Right cardiac atrium (tissue), 5 donors: Measurements from ENCODE around the gene THAP7. TPM values are rescaled to one million over a fixed set of nuclear protein-coding genes. Genes with fewer than 3 reads are reported as not detected.

Experiments used
- ATAC-seq, 2 donors: fragments of 200-7000 bp; cut with Tn5 transposase; one replicate each; pipeline versions ENCODE4 v1.8.0 to v1.9.1; 2020; ENCODE audit warnings: moderate library complexity in 2 of 2, mild to moderate bottlenecking in 1 of 2
- DNase-seq, 3 donors: peaks; one replicate each; pipeline ENCODE4 v3.0.0-alpha.2; 2020
- H3K27ac ChIP-seq: one replicate; pipeline ENCODE4 v1.5.1; 2013; ENCODE audit warnings: mild to moderate bottlenecking, low read length, control low read depth, moderate library complexity
- H3K27me3 ChIP-seq: one replicate; pipeline ENCODE4 v1.6.1; 2013; ENCODE audit not compliant: control insufficient read depth, insufficient read depth
- H3K4me1 ChIP-seq: one replicate; pipeline ENCODE4 v1.6.1; 2013; ENCODE audit warnings: low read length; ENCODE audit not compliant: control insufficient read depth, insufficient read depth
- H3K4me3 ChIP-seq: one replicate; pipeline ENCODE4 v1.5.1; 2013; ENCODE audit warnings: low read length, control low read depth
- H3K9me3 ChIP-seq: one replicate; pipeline ENCODE4 v1.6.1; 2013; ENCODE audit warnings: low read length; ENCODE audit not compliant: control insufficient read depth
- WGBS: extraction: QIAGEN DNeasy Blood & Tissue Kit; methylation state at CpG from one replicate; pipeline ENCODE4 v1.1.7; 2013; 5-methylcytosine and 5-hydroxymethylcytosine counted together
- intact Hi-C, 4 donors: fragments of 100-400 bp; cut with DNase I; formaldehyde crosslinking; loops; one replicate each; pipeline versions ENCODE4 v1.11.0 to v1.14.0; 2022 to 2023
- polyA plus RNA-seq: library from polyadenylated mRNA; stranded (reverse); fragments of 200-250 nt; gene quantifications from one replicate; pipeline ENCODE4 v1.2.3, GENCODE V29; 2013
- total RNA-seq, 4 donors: library from RNA; stranded (reverse); fragmentation: NEBNext Ultra II Directional; extraction: Animal tissue kit (Norgen Biotek cat#: 25700); gene quantifications; one replicate each; pipeline ENCODE4 v1.2.1, GENCODE V29; 2021
- donor health status: healthy with polysubstance abuse.
- donor health status: DM: no; HTN: yes; CAD: no.
- donor health status: DM: no; HTN: no; CAD: no.
- donor health status: DM: no; HTN: yes; CAD: no; lungs with severe emphysema.
- donor health status: DM: yes; HTN: yes; CAD: no.

THAP7 gene
- total and polyA plus RNA-seq, 5 donors = 23.2 to 38.2 (median 23.9) TPM

DNA sequence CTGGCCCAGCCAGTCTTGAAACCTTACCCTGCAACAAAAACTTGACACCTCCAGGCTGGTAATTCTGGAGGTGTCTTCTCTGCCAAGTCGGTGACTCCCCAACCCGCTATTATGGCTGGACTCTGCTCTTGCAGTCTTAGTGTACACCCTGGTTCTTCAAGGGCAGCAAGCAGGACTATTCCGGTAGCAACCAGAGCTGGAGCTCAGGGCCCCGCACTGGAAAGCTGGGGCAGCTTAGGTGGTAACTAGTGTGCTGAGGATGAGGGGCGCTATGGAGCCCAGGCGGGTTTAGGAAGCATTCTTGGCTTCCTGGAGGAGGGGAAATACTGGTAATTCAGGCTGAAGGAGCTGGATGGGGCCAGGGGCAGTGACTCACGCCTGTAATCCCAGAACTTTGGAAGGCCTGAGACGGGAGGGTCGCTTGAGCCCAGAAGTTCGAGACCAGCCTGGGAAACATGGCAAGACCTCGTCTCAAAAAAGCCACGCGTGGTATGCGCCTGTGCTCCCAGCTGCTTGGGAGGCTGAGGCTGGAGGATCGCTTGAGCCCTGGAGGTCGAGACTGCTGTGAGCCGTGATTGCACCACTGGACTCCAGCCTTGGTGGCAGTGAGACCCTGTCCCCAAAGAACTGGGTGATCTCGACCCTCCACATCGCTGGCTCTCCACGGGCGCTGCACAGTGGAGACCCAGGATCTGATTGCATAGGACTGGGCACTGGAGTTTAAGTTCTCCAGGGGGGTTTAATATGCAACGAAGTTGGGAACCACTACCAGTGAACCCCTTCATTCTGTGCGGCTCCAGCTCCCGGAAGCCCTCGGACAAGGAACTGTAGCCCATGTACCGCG, 45.4 kb downstream of the THAP7 start:
- Histone ChIP-seq H3K4me3 (peak overlapping the region; percentile 63), H3K27ac (no peak overlapping the region), H3K4me1 (no peaks in the 10 kb centered on the region), H3K9me3 (no peaks in the 10 kb centered on the region), H3K27me3 (no peaks in the 10 kb centered on the region)
- 47% methylated on average over 27 of the region's 27 CpGs for WGBS
- DNase-seq (peak in 1 of 3 donors; percentile 57), ATAC-seq (peak in 1 of 2 donors; percentile 8)
- intact Hi-C loops = no loop called here

DNA sequence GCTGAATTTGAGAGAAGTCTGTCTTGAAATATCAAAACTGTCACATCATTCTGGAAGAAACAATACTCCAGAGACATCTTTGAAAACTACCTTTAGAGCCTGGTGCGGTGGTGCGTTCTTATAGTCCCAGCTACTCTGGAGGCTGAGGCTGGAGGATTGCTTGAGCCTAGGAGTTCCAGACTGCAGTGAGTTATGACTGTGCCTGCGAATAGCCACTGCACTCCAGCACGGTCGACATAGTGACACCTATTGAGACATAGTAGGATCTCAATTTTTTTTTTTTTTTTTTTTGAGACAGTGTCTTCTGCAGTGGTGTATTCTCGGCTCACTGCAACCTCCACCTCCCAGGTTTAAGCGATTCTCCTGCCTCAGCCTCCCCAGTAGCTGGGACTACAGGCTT, 46.4 kb downstream of the THAP7 start:
- Histone ChIP-seq H3K9me3 (no peaks in the 10 kb centered on the region), H3K27ac (no peak overlapping the region), H3K4me3 (no peak overlapping the region), H3K27me3 (no peaks in the 10 kb centered on the region), H3K4me1 (no peaks in the 10 kb centered on the region)
- ATAC-seq (no peak), DNase-seq (no peak)
- 88% methylated on average over 7 of the region's 7 CpGs for WGBS
- intact Hi-C loops = no loop called here

DNA sequence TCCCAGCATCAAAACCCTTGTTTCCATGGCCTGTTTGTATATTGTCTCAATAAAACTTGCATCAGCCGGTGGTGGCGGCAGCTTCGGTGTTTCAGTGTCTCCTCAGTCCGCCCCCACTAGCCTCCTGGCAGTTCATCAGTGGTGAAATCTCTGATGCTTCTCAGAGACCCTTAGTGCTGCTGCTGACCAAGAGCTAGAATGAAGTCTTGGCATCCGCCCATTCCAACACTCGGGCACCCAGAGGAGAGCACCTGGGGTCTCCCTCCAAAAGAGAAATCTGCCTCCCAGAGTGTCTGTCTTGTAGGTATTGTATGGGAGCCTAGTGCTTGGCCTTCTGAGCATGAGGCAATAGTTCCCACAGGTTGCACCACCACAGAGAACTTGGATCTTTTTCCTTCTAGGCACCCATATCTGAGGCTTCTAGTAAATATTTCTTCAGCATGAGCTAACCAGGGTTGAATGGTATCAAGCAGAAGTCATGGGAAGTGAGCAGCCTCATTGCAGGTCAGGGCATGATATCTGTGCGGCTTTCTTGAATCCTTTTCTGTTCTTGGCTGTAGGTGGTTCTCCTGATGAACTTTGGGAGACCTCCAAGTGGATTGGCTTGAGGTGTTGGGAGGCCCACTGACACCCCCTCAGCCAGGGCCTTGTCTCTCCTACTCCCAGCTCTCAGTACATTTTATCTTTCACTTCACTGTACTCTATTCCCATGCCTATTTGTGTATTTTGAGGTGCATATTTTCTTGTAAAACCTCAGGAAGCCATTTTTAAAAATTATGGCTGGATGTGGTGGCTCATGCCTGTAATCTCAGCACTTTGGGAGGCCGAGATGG, 48.0 kb downstream of the THAP7 start:
- no peak overlapping the region for H3K4me3 ChIP-seq
- H3K27me3 ChIP-seq = no peaks in the 10 kb centered on the region
- H3K4me1 ChIP-seq = no peaks in the 10 kb centered on the region
- 85% methylated on average over 8 of the region's 8 CpGs for WGBS
- H3K27ac ChIP-seq = no peak overlapping the region
- DNase-seq (no peak), ATAC-seq (peak in 1 of 2 donors; percentile 10)
- H3K9me3 ChIP-seq = no peaks in the 10 kb centered on the region
- intact Hi-C loops = no loop called here

DNA sequence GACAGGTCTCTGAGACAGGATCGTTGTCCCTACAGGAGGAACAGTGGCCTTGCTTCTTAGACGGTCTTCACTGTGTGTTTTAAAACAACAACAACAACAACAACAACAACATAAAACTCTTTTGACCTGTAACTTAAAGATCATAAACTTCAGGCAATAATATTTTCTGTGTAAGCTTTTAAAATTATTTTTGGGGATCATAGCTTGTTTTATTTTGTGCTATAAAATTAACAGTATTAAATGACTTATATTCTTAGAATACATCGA, 48.6 kb downstream of the THAP7 start:
- WGBS = 75% methylated on average over 3 of the region's 3 CpGs
- Histone ChIP-seq H3K27me3 (no peaks in the 10 kb centered on the region), H3K9me3 (no peaks in the 10 kb centered on the region), H3K4me3 (no peak overlapping the region), H3K4me1 (no peaks in the 10 kb centered on the region), H3K27ac (no peak overlapping the region)
- DNase-seq (no peak), ATAC-seq (no peak)
- intact Hi-C loops = no loop called here

DNA sequence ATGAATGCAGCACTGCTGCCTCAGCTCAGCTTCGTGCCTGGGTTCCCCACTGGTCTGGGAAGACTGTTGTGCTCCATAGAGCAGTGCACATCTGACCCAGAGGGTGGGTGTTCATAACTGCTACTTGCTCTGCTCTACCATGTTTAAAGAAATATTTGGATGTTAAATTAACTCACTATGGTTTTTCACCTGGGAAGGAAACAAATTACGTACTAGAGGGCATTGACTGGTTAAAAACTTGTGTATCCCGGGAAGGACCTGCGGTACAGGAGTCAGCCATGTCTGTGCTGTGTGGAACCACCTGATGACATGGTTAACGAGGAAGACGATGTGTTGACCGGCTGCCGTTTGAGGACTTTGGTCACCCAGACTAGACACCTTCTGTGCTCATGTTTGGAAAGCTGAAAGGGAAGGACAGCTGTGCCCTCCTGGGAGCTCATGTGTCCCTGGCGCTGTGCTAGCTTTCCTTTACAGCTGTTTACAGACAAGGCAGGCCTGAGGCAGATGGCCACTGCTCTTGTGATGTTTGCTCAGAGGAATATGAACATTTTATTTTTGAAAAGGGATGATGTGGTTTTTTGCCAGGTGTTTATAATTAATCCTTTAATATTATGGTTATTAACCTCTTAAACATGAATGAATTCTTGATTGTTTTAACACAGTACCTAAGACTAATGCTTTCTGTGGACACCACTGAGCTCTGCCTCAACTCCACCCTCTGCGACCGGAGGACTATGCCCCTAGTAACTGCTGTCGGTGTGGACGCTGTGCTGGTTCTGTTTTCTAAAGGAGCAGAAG, 49.2 kb downstream of the THAP7 start:
- Histone ChIP-seq H3K9me3 (no peaks in the 10 kb centered on the region), H3K27ac (no peak overlapping the region), H3K4me3 (no peak overlapping the region), H3K4me1 (no peaks in the 10 kb centered on the region), H3K27me3 (no peaks in the 10 kb centered on the region)
- ATAC-seq (no peak), DNase-seq (no peak)
- WGBS = 83% methylated on average over 13 of the region's 13 CpGs
- intact Hi-C loops = no loop called here

DNA sequence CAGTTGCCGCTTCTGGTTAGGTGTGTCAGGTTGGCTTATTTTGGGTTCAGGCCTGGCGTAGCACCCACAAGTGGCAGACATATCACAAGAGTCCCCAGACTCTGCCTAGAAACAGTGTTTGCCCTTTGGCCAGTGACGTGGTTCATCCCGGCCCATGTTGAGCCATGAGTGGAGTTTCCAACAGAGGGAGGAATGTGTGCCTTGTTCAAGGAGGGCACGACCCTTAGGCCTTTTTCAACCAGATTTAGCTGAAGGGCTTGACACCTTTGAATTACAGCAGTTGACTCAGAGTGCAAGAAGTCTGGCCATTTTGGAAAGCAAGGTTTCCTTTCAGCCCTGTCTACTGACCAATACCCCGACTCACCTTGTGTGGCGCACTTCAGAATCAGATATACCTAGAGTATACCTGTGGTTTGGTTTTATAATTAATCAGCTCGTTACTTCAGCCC, 50.0 kb downstream of the THAP7 start:
- Histone ChIP-seq H3K27me3 (no peaks in the 10 kb centered on the region), H3K4me3 (no peak overlapping the region), H3K27ac (no peak overlapping the region), H3K9me3 (no peaks in the 10 kb centered on the region), H3K4me1 (peaks cover 2% of the 10 kb centered on the region)
- 93% methylated on average over 8 of the region's 8 CpGs for WGBS
- DNase-seq (no peak), ATAC-seq (no peak)
- intact Hi-C loops = no loop called here

DNA sequence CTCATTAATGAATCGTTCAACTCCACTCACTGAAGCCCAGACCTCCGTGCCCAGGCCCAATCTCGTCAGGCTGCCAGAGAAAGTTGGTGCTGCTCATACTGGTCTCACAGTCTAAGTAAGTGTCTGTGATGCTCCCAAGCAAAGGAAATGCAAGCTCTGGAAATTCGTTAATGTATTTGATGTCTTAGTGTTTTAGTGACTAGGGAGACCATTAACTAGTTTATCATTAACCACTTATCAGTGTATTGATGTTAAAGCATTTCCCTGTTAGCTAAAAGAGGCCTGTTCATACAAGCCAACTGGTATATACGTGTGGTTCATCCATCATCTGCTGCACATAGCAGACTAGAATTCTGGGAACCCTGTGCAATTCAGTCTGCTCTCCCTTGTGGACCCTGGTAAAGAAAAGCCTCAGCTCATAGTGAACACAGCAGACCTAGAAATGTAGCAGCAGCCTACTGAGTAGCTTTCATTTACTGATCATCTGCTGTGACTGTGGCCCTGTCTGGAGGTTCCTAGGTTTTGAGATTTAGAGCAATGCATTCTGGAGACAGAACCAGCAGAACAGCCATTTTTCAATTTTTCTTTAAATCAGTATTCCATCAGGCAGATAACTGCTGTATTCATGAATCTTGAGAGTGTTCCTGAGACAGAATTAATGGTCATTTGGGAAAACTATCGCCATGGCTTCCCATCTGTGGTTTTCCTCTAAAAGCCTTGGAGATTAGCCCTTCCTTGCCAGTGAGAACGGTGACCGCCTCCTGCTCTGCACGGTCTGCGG, 50.6 kb downstream of the THAP7 start:
- ATAC-seq = no peak
- intact Hi-C loops = no loop called here
- 87% methylated on average over 10 of the region's 10 CpGs for WGBS
- Histone ChIP-seq H3K27ac (no peak overlapping the region), H3K9me3 (no peaks in the 10 kb centered on the region), H3K27me3 (no peaks in the 10 kb centered on the region), H3K4me3 (no peak overlapping the region), H3K4me1 (peaks cover 8% of the 10 kb centered on the region)
- DNase-seq = no peak

DNA sequence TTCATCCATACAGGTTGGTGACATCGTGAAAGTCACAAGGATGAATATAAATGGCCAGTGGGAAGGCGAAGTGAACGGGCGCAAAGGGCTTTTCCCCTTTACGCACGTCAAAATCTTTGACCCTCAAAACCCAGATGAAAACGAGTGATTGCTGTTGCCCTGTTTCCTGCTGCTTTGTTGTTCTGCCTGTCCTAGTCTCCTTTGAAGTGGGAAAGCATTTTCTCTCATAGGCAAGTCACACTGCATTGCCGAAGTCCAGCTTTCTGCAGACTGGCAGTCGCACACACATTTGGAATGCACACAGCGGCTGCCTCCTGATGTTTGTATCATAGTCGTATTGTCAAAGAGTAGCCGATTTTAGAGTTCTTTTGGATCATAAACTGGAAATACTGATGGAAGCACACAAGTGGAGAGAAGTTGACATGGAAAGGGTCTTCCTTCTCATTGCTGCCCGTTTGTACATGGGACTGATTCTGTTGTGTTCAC, 52.2 kb downstream of the THAP7 start:
- WGBS = 87% methylated on average over 13 of the region's 13 CpGs
- no peaks in the 10 kb centered on the region for H3K9me3 ChIP-seq
- no peaks in the 10 kb centered on the region for H3K27me3 ChIP-seq
- no peak overlapping the region for H3K27ac ChIP-seq
- H3K4me1 ChIP-seq = peaks cover 10% of the 10 kb centered on the region
- ATAC-seq (no peak), DNase-seq (no peak)
- H3K4me3 ChIP-seq = no peak overlapping the region
- intact Hi-C loops = no loop called here
